GM12878 (cell line): Measurements from ENCODE around the gene KAZN.

Experiments
- CTCF ChIP-seq, 3 experiments: IDR thresholded peaks in 2 of 3; conservative IDR thresholded peaks in 1 of 3; 2 replicates each; pipeline ENCODE4 v1.5.1; 2011; ENCODE audit warnings: low read depth in 3 of 3, low read length in 3 of 3, mild to moderate bottlenecking in 3 of 3, control low read depth in 2 of 3, moderate library complexity in 2 of 3, inconsistent platforms in 1 of 3, mixed read lengths in 1 of 3; ENCODE audit not compliant: control insufficient read depth in 2 of 3, insufficient read depth in 1 of 3; ENCODE audit errors: extremely low read depth in 1 of 3
- EP300 ChIP-seq, 2 experiments: fragments of 150-350 bp in 1 of 2; IDR thresholded peaks; 2 replicates each; pipeline ENCODE4 v1.6.1; 2011 to 2012; ENCODE audit warnings: low read depth in 2 of 2, low read length in 2 of 2, borderline replicate concordance in 1 of 2, improper control_type of control experiment in 1 of 2, inconsistent platforms in 1 of 2; ENCODE audit not compliant: control insufficient read depth in 1 of 2
- EZH2 ChIP-seq: IDR thresholded peaks from 2 replicates; pipeline ENCODE4 v1.6.1; 2012; ENCODE audit warnings: low read depth, mild to moderate bottlenecking, control low read depth, inconsistent platforms, low read length, borderline replicate concordance; ENCODE audit not compliant: control insufficient read depth
- FOS ChIP-seq: IDR thresholded peaks from 3 replicates; pipeline ENCODE4 v1.6.1; 2011; ENCODE audit warnings: borderline replicate concordance; ENCODE audit not compliant: insufficient read length; ENCODE audit errors: extremely low read depth
- POLR2A ChIP-seq: IDR thresholded peaks from 2 replicates; pipeline ENCODE4 v1.6.1; 2011; ENCODE audit warnings: low read depth, mild to moderate bottlenecking, low read length
- POLR2AphosphoS5 ChIP-seq: IDR thresholded peaks from 2 replicates; pipeline ENCODE4 v1.6.1; 2011; ENCODE audit warnings: mild to moderate bottlenecking, low read length, inconsistent platforms
- SIN3A ChIP-seq: IDR thresholded peaks from 2 replicates; pipeline ENCODE4 v1.6.1; 2012; ENCODE audit warnings: low read depth, low read length, improper control_type of control experiment
- SP1 ChIP-seq: IDR thresholded peaks from one replicate; pipeline ENCODE4 v1.6.1; 2011; ENCODE audit warnings: low read depth, low read length
- STAT3 ChIP-seq: IDR thresholded peaks from 2 replicates; pipeline ENCODE4 v1.6.1; 2011; ENCODE audit warnings: low read depth, low read length, improper control_type of control experiment
- TAF1 ChIP-seq: IDR thresholded peaks from 2 replicates; pipeline ENCODE4 v1.6.1; 2011; ENCODE audit warnings: mild to moderate bottlenecking, low read depth, low read length, borderline replicate concordance

DNA sequence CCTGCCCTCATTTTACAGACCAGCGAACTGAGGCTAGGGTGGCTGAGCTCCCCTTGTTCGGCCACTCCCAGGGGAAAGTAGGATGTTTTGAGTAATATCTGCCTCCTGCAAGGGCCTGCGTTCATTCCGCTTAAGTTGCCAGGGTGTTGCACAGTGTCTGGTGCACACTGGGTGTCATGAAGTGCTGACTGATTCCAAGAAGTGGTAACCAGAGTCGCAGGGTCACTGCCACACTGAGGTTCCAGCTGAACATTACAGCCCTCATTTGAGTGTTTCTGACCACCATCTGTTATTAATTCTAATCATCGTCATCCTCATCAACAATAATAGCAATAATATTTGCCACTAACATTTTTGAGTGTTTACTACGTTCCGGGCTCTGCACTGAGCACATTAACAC, 250.6 kb downstream of the KAZN start:
- no peak for TF ChIP-seq SP1
- no peak for TF ChIP-seq FOS
- no peak for TF ChIP-seq EP300 (IDR thresholded peaks at IDR 0.05; ENCODE audit: borderline replicate concordance in 1 of 2, control insufficient read depth in 1 of 2, low read depth in 2 of 2, low read length in 2 of 2)
- peak in 1 of 3 experiments; percentile 21; a peak in 1 of 6 replicates for TF ChIP-seq CTCF (IDR thresholded peaks at IDR 0.05 in 2 of 3, conservative IDR thresholded peaks at IDR 0.05 in 1 of 3; ENCODE audit: control insufficient read depth in 2 of 3, extremely low read depth in 1 of 3, insufficient read depth in 1 of 3, low read depth in 3 of 3, low read length in 3 of 3)
- TF ChIP-seq TAF1, result no peak
- TF ChIP-seq EZH2, result no peak
- TF ChIP-seq POLR2A, result no peak
- TF ChIP-seq POLR2AphosphoS5, result no peak
- no peak for TF ChIP-seq STAT3
- TF ChIP-seq SIN3A, result no peak
